Suprapubic skin (tissue), 3 donors: Measurements from ENCODE around the gene OTUD5.
"Not testable (repeated sequence)": the region's sequence is repeated elsewhere in the genome, so short reads cannot be mapped to it uniquely, and the experiment has no call there.

Experiments
- CTCF ChIP-seq, 2 donors: fragments of 200-600 bp in 1 of 2; fragments of 450-650 bp in 1 of 2; sonication (generic) in 1 of 2; IDR thresholded peaks; one replicate each; pipeline ENCODE4 v1.5.1; 2016 to 2019; ENCODE audit warnings: antibody characterized with exemption in 2 of 2, mild to moderate bottlenecking in 1 of 2, moderate library complexity in 1 of 2
- POLR2A ChIP-seq, 2 donors: fragments of 450-650 bp; IDR thresholded peaks; one replicate each; pipeline ENCODE4 v1.6.1; 2017; ENCODE audit warnings: antibody characterized with exemption in 2 of 2, mild to moderate bottlenecking in 2 of 2, moderate library complexity in 2 of 2

GRCh38 chrX:48876944-48877343 lies 80.5 kb downstream of the OTUD5 start:
- TF ChIP-seq CTCF, POLR2A (IDR thresholded peaks at IDR 0.05): not testable (repeated sequence)
